Neural progenitor cell (in vitro differentiated cells): ENCODE data around the gene TRAPPC3.

Experiments
- EZH2 ChIP-seq: fragments of 200-600 bp; sonication (generic); IDR thresholded peaks from 2 replicates; pipeline ENCODE4 v1.6.1; 2017; ENCODE audit warnings: antibody characterized with exemption, mild to moderate bottlenecking, moderate library complexity
- TF ChIP-seq, protein P1 (sequence below): fragments of 200-600 bp; sonication (generic); IDR thresholded peaks from 2 replicates; pipeline ENCODE4 v1.5.1; 2017; ENCODE audit warnings: antibody characterized with exemption, mild to moderate bottlenecking

- TF ChIP-seq, protein P1, sequence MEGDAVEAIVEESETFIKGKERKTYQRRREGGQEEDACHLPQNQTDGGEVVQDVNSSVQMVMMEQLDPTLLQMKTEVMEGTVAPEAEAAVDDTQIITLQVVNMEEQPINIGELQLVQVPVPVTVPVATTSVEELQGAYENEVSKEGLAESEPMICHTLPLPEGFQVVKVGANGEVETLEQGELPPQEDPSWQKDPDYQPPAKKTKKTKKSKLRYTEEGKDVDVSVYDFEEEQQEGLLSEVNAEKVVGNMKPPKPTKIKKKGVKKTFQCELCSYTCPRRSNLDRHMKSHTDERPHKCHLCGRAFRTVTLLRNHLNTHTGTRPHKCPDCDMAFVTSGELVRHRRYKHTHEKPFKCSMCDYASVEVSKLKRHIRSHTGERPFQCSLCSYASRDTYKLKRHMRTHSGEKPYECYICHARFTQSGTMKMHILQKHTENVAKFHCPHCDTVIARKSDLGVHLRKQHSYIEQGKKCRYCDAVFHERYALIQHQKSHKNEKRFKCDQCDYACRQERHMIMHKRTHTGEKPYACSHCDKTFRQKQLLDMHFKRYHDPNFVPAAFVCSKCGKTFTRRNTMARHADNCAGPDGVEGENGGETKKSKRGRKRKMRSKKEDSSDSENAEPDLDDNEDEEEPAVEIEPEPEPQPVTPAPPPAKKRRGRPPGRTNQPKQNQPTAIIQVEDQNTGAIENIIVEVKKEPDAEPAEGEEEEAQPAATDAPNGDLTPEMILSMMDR = no peak
- TF ChIP-seq EZH2 = no peak
These were observed 50.5 kb downstream of the TRAPPC3 start for GRCh38 chr1:36098650-36099365.
